ENCODE results near the gene MSMO1. TPM values are rescaled to one million over a fixed set of nuclear protein-coding genes. Genes with fewer than 3 reads are reported as not detected.
"Not testable (repeated sequence)": the region's sequence is repeated elsewhere in the genome, so short reads cannot be mapped to it uniquely, and the experiment has no call there.

Gene MSMO1
- total and polyA plus RNA-seq, 2 experiments from 2014 or later: 65.8 to 305 TPM

DNA sequence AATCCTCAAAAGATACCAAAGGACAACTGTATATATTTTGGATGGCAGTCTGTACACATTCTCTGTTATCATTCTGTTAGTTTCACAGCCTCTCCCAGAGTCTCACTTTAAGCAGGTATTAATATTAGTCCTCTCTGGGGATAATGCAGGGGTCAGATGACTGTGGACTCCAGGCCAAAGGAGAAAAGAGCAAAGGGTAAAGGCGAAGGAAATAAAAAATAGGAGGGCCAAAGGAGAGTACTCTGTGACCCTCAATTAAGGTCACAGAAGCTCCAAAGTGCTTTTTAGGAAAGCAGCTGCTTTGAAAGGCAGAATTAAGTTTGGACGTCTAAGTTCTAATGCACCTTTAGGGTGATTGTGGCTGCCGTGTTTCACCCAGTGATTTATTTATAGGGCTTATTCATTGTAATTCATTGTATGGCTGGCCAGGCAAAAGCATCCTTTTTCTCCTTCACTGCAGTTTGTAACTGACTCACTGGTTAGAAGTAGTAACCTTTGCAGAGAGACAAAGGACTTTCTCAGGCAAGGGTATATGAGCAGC lies 7.8 kb downstream of the MSMO1 start:
- H3K9me3 ChIP-seq (ENCODE audit: low read depth): no peaks in the 10 kb centered on the region
- H3K4me1 ChIP-seq (ENCODE audit: low read depth): peaks cover 58% of the 10 kb centered on the region
- no peak for DNase-seq (ENCODE audit: low read depth in 1 of 2, low spot score in 1 of 2)
- peaks cover 48% of the 10 kb centered on the region for H3K36me3 ChIP-seq
- TF ChIP-seq, protein P1, sequence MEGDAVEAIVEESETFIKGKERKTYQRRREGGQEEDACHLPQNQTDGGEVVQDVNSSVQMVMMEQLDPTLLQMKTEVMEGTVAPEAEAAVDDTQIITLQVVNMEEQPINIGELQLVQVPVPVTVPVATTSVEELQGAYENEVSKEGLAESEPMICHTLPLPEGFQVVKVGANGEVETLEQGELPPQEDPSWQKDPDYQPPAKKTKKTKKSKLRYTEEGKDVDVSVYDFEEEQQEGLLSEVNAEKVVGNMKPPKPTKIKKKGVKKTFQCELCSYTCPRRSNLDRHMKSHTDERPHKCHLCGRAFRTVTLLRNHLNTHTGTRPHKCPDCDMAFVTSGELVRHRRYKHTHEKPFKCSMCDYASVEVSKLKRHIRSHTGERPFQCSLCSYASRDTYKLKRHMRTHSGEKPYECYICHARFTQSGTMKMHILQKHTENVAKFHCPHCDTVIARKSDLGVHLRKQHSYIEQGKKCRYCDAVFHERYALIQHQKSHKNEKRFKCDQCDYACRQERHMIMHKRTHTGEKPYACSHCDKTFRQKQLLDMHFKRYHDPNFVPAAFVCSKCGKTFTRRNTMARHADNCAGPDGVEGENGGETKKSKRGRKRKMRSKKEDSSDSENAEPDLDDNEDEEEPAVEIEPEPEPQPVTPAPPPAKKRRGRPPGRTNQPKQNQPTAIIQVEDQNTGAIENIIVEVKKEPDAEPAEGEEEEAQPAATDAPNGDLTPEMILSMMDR (IDR thresholded peaks at IDR 0.05; ENCODE audit: low read depth, low read length): no peak
- H3K27me3 ChIP-seq: no peaks in the 10 kb centered on the region
- peak overlapping the region; percentile 42 for H3K27ac ChIP-seq
- no peak overlapping the region for H3K4me3 ChIP-seq

DNA sequence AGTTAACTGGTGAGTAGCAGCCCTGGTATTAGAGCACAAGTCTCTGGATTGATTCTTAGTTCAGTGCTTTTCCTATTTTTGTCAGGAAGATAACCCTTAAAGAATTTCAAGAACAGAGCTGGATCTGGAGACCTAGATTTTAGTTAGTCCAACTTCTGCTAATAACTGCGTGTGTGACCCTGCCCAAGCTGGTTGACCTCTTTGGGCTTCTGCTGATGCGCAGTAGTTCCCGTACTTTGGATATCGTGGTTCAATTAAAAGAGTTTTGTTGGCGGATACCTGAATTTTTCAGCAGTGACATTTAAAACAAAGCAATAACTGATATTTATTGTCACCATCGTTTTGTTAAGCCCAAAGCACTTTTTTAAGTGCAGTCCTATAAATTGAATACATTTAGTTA lies 9.3 kb downstream of the MSMO1 start:
- Histone ChIP-seq H3K27me3 (no peaks in the 10 kb centered on the region), H3K27ac (peak overlapping the region; percentile 27), H3K9me3 (ENCODE audit: low read depth) (no peaks in the 10 kb centered on the region), H3K36me3 (peaks cover 63% of the 10 kb centered on the region), H3K4me3 (no peak overlapping the region), H3K4me1 (ENCODE audit: low read depth) (peaks cover 47% of the 10 kb centered on the region)
- TF ChIP-seq, protein P1 (IDR thresholded peaks at IDR 0.05; ENCODE audit: low read depth, low read length): no peak
- DNase-seq (ENCODE audit: low read depth in 1 of 2, low spot score in 1 of 2): no peak

DNA sequence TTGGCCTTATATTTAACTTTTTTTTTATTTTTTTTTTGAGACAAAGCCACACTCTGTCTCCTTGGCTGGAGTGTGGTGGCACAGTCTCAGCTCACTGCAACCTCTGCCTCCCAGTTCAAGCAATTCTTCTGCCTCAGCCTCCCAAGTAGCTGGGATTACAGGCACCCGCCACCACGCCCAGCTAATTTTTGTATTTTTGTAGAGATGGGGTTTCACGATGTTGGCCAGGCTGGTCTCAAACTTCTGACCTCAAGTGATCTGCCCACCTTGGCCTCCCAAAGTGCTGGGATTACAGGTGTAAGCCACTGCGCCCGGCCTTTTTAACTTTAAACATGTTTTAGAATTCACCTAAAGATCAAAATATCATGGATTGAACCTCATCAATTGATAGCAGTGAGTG lies 14.9 kb downstream of the MSMO1 start:
- peaks cover 52% of the 10 kb centered on the region for H3K36me3 ChIP-seq
- H3K4me1 ChIP-seq (ENCODE audit: low read depth); H3K9me3 ChIP-seq (ENCODE audit: low read depth); H3K4me3 ChIP-seq; H3K27me3 ChIP-seq; DNase-seq (ENCODE audit: low read depth in 1 of 2, low spot score in 1 of 2): not testable (repeated sequence)
- peak overlapping the region; percentile 54 for H3K27ac ChIP-seq

DNA sequence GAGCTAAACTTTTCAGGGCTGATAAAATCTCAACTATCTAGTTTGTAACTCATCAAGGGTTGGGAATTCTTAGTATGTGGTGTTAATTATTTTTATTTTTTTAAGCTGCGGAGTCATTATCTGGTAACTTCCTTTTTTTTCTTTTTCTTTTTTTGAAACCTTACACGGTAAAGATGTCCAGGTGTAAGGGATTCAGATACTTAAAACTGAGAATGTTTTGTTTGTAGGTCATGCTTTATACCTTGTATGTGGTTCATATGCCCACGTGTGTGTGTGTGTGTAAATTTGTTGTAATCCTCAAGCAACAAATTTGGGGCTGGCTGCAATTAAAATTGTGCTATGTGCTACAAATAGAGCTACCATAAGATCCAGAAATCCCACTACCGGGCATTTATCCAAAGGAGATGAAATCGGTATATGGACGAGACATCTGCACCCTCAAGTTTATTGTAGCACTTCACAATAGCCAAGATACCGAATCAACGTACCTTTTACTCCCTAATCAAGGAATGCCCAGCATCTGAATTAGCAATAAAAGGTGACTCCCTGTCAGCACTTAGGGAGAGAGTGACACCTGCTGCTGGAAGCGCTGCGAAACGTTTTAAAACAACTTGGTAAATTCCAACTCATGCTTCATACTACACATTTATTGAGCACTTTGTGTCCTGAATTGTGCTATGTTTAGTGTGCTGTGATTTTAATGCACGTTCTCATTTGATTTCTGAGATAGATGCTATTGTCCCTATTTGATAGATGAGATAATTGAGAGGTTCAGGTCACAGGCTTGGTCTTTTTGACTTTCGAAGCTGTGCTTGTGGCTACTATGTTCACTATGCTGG lies 16.1 kb downstream of the MSMO1 start:
- Histone ChIP-seq H3K9me3 (ENCODE audit: low read depth) (no peaks in the 10 kb centered on the region), H3K36me3 (peaks cover 40% of the 10 kb centered on the region), H3K27me3 (no peaks in the 10 kb centered on the region), H3K4me3 (no peak overlapping the region), H3K27ac (peak overlapping the region; percentile 11), H3K4me1 (ENCODE audit: low read depth) (peaks cover 9% of the 10 kb centered on the region)
- DNase-seq (ENCODE audit: low read depth in 1 of 2, low spot score in 1 of 2): no peak
- TF ChIP-seq, protein P1 (IDR thresholded peaks at IDR 0.05; ENCODE audit: low read depth, low read length): no peak

DNA sequence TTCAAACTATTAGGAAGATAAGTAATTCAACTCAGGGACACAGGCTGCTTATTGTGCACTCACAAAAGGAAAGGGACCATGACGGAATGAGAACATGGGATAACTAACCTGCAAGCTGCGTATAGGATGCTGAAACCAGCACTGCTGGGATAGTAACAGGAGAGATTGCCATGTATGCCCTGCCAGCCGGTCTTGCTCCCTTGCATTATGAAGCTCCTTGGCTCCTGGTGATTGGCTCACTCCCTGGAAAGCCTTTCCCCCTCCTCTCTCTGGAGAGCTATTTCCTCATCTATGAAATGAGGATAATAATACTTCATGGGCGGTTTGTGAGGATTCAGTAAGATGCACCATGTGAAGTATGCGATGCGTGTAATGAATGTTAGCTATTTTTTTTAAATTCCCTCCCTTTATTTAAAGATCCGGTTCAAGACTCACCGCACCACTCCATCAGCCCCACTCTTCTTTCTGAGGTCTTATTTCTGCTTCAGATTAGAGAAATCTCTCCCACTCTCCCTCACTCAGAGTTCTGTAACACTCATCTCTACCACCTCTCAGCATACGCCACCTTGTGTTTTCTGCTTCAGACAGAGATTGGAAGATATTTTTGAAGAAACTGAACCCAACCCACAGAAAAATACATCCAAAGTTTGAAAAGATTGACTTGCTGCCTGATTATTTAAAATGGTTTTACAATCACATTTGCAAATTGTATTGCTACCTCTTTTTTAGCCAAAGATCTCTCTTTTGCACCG lies 18.4 kb downstream of the MSMO1 start:
- TF ChIP-seq, protein P1 (IDR thresholded peaks at IDR 0.05; ENCODE audit: low read depth, low read length): no peak

More for the DNA sequence above, 18.4 kb downstream of the MSMO1 start:
- Histone ChIP-seq H3K9me3 (ENCODE audit: low read depth) (no peaks in the 10 kb centered on the region), H3K27ac (no peak overlapping the region), H3K27me3 (no peaks in the 10 kb centered on the region), H3K4me1 (ENCODE audit: low read depth) (peaks cover 13% of the 10 kb centered on the region), H3K36me3 (peaks cover 20% of the 10 kb centered on the region), H3K4me3 (no peak overlapping the region)
- DNase-seq (ENCODE audit: low read depth in 1 of 2, low spot score in 1 of 2): peak in 1 of 2 donors; percentile 33
